Fibroblast of skin of left quadriceps (primary cell): Measurements from ENCODE around the gene RASGRP2.
"Not testable (repeated sequence)": the region's sequence is repeated elsewhere in the genome, so short reads cannot be mapped to it uniquely, and the experiment has no call there.

ENCODE experiments used
- DNase-seq, 2 experiments: peaks; one replicate each; pipeline ENCODE4 v3.0.0-alpha.2; 2013; ENCODE audit warnings: low read depth in 2 of 2

The RASGRP2 gene

DNA sequence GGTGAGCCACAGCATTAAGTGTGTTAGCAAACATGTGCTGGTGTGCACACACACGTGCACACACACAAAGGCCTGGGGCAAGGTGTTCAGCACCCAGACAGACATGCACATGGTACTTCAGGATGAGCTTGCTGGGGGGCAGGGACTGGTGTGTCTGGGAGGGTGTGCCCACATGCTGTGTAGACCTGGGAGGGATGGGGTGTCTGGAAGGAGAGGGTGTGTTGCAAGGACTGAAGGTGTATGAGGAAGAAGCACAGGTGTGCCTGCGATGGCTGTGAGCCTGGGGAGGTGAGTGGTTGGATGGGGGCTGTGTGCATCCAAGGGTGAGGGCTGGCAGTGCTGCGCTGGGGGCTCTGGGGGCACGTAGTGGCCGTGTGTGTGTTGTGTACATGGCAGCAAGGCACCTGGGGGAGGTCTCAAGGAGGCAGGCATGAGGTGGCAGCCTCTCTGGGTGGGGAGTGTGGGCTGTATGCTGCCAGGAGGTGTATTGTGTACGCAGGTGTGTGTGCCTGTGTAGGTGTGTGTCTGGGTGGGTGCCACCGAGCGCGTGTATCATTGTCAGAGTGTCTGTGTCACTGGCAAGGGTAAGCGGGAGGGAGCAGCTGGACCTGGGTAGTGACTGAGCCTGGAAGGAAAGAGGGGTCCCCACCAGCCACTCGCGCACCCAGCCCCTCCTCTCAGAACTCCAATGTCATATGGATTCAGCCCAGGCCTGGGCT, 23.1 kb downstream of the RASGRP2 start:
- no peak for DNase-seq

DNA sequence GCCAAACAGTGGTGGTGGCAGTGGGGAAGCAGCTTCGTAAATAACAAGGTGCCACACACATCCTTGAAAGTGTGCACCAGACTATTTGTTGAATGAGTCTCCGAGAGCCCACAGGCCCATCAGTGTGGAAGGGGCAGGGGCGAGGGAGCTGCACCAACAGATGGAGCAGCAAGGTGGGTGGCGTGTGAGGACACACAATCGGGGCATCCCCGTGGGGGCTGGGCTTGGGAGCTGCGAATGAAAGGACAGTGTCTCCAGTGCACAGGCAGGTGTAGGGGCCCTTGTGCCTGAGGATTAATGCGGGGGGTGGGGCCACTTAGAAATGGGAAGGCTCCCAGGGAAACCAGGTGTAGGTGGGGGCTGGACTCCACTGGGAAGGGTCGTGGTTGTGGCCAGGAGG, 23.8 kb downstream of the RASGRP2 start:
- DNase-seq: no peak

DNA sequence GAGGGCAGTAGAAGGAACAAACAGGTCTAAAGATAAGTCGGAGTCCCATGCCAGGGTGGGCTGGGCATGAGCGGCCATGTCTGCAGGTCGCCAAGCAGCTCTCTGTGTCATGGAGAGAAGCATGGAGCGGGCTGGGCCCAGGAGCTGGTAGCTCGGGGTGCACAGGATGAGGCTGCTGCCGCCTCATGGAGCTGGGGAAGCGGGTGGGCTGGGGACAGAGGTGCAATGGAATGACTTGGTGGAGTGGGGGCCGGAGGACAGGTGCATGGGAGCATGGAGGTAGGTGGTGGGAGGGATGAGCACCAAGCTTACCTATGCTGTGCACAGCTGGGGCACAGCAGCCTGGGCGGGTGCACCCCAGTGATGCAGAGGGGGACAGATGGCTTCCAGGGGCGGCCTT, 24.5 kb downstream of the RASGRP2 start:
- DNase-seq: no peak

DNA sequence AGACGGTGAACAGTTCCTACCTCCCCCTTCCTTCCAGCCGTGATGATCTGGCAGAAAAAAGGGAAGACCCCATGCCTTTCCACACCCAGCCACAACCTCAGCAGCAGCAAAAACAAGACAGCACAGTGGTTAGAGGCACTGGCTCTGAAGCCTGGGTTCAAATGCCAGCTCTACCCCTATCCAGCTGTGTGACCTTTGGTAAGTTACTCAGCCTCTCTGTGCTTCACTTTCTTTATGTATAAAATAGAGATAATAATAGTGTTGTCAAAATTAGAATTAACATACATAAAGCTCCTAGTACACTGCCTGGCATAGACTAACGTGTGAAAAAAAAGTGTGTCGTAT, 25.2 kb downstream of the RASGRP2 start:
- DNase-seq: no peak

DNA sequence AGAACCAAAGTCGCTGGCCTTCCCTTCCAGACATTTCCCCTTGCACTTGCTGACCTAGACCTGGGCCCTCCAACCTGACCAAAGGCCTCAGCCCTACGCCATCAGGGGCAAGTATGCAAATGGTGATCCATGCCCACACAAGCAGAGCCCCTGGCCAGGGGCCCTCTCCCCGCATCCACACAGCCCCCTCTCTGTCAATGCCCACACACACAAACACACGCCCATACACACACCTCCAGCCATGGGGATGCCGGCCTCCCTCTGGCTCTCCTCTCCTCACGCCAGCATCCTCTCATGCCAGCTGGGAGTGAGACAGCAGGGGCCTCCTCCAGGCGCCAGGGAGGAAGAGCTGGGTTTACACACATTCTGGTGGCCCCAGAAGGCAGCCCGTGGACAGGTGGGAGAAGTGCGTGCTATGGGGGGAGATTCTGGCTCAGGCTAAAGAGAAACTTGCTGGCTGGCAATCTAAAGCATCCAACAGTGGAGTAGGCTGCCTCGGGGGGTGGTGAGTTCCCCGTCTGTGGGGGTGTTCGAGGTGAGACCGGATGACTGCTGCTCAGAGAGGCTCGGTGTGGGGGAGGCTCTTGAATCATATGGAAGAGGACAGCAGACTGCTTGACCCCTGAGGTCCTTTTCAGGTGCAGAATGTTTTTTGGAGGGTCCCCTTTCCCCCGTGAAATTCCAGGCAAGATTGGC, 25.7 kb downstream of the RASGRP2 start:
- DNase-seq: no peak

DNA sequence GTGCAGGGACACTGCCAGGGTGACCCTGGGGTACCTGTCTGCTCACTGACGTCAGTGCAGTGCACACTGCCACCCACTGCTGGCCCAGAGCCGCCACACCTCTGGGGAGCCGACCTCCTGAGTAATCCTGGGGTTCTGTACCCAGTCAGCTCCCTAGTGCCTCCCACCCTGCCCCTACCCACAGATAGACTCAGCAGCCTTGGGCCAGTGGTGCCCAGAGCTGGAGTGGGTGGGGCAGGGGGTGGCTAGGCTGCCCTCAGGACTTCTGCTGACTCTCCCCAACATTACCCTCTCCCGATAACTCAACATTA, 26.7 kb downstream of the RASGRP2 start:
- no peak for DNase-seq

DNA sequence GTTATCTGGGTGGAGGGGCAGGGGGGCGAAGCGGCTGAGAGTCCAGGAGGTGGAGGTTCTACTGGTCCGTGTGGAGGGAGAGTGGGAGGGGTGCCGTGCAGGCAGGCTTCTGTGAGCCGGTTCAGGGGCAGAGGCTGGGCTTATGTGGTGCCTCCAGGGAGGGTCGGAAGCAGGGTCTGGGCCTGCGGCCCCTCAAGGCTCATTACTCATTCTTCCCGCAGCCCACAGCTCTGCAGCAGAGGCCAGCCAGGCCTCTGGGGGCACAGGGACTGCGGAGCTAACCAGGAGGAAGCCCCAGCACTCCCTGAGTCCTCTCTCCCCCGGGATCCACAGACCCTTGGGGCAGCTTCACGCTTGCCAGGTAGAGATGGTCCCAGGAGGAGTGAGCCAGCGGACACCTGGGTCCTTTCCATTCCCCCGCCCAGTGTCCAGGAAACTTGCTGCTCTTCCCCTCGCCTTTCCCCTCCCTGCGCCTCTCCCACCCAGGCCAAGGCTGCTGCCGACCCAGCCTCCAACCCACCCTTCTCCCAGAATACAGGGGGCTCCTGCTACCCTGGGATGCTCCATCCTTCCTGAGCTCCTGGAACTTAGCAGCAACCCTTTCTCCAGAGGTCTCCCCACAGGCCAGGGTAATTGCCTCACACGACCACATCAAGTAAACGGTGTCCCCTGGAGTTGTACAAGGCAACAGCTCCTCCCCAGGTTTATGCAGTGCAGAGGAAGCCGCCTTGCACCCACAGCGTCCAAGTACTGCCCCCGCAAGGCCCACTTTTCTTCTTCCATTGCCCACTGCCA, 27.3 kb downstream of the RASGRP2 start:
- no peak for DNase-seq

DNA sequence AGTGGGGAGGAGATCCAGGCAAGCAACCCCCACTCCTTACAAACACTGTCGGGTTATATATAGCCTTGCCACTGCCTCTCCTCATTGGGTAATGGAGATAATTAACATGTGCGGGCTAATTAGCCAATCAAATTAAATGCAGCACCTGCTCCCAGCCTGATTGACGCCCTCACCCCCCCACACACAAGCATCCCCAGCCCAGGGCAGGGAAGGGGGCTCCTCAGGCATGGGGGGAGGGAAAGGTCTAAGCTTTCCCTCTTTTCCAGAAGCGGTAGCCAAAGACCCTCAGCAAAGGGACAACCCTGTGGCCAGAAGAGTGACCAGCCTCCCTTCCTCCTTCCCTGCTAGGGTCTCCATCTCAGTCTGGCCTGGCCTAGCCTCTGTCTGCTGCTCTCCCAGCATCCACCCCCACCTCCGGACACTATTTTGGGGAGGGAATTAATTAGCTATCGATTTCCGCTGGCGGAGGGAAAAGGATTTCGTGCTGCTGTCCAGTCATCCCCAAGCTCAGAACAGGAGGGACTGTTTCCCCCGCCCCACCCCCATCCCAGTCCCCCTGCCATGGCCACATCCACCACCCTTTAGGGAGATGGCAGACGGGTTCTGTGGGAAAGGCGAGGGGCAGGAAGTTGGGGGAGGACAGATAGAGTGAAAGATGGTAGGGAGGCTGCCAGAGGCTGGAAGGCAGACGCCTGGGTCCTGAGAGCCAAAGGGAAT, 28.0 kb downstream of the RASGRP2 start:
- no peak for DNase-seq

DNA sequence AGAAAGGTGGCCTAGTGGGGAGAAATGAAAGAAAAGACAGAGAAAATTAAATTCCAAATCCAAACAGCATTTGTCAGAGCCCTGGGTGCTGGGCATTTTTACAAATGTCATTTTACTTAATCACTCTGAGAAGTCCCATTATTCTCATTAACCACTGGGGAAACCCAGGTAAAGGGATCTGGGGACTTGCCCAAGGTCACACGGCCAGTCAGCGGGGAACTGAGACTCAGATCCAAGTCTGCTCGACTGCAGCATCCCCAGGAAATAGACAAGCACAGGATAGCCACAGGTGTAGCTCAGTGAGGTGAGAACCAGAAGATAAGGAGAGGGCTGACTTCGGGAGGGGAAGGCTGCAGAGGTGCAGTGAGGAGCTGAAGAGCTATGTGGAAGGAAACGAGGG, 28.8 kb downstream of the RASGRP2 start:
- DNase-seq: no peak

DNA sequence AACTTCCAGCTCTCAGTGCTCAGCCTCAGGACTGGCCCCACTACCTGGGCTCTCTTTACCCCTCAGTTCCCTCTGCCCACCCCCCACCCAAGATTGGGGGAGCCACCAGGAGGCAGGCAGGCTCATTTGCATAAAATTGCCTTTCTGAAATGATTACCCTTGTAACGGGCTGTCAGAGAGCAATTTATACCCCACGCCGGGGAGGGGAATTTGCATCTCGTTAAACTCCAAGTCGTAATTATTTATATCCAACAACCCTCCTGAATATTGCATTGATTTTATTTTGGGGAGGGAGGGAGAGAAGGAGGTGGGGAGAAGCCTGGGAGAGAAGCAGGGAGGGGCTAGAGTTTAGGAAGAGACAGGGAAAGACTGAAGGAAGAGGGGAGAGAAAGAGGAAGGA, 29.3 kb downstream of the RASGRP2 start:
- no peak for DNase-seq

DNA sequence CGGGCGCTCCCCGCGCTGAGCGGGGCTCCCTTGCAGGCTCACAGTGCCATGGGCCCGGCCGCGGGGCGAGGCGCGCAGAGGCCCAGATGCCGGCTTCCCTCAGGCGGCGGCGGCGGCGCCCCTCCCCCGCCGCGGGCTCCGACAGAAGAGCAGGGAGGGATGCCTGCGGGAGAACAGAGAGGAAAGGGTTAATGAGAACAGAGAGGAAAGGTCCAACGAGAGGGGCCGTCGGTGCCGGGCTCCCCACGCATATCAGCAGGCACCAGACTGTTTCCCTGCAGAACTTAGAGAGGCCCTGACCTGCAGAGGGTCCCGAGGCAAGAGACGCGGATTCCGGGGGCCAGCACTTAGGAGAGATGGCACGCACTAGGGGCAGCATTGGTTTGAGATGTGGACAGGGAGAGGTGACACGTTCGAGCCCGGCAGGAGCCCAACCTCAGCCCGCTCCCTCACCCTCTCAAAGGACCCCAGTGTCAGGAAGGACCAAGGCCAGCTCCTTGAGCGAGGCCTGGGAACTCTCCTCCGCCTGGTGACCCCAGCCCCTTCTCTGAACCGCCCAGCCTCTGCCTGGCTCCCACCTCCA, 30.1 kb downstream of the RASGRP2 start:
- no peak for DNase-seq

DNA sequence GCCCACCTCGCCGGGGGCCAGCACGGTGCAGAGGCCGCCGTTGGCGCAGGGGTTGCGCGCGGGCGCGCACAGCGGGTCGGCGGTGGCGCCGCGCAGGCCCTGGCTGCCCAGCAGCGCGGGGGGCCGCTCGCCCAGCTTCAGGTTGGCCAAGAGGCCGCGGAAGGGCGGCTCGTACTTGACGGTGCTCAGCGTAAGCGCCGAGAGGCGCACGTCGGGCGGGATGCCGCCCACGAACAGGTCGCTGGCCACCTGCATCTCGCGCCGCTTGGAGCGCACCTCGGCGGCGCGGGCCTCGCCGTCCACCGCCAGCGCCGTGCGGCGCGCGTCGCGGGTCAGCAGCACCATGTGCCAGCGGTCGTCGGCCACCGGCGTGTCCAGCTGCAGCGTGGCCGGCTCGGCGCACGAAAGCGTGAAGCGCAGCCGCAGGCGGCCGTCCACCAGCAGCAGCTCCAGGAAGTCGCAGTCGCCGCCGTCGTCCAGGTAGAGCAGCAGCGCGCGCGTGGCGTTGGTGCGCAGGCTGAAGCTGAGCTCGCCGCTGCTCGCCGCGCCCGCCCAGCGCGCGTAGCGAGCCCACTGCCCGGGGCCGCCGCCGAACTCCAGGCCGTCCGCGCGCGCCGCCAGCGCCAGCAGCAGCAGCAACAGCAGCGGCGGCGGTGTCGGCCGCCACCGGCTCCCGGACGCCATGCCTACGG, 30.8 kb downstream of the RASGRP2 start:
- no peak for DNase-seq

DNA sequence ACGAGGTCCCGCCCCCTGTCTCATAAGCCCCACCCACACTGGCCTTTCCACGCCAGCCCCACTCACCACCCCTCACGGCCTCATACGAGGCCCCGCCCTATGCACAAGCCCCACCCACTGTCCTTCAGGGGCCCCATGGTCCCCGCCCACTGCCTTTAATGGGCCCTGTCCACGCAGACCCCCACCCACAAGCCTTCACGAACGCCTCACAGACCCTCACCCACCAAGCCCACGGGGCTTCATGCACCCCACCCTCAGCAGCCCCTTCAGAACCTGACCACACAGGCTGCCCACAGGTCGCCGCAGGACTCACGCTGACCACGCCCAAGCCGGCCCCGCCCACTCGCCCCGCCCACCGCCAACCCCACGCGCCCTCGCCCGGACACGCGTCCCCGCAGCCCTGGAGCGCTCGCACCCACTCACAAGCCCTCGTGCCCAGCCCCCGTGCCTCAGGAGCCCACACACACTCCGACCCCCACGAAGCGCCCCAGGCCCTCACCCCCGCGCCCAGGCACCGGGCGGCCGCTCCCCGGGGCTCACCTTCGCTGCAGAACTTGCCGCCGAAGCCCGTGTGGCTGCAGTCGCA, 31.4 kb downstream of the RASGRP2 start:
- DNase-seq: no peak

DNA sequence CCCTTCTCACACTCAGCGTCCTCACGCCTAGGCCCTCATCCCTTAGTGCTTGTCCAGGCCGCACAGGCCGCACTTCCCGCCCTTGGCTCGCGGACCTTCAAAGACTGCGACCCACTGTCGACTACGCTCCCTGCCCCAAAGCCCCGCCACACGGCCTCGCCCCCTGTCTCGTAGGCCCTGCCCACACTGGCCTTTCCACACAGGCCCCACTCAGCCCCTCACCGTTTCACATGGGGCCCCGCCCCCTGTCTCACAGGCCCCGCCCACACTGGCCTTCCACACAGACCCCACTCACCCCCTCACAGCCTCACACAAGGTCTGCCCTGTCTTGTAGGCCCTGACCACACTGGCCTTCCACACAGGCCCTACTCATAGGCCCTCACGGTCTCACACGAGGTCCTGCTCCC, 32.0 kb downstream of the RASGRP2 start:
- no peak for DNase-seq

DNA sequence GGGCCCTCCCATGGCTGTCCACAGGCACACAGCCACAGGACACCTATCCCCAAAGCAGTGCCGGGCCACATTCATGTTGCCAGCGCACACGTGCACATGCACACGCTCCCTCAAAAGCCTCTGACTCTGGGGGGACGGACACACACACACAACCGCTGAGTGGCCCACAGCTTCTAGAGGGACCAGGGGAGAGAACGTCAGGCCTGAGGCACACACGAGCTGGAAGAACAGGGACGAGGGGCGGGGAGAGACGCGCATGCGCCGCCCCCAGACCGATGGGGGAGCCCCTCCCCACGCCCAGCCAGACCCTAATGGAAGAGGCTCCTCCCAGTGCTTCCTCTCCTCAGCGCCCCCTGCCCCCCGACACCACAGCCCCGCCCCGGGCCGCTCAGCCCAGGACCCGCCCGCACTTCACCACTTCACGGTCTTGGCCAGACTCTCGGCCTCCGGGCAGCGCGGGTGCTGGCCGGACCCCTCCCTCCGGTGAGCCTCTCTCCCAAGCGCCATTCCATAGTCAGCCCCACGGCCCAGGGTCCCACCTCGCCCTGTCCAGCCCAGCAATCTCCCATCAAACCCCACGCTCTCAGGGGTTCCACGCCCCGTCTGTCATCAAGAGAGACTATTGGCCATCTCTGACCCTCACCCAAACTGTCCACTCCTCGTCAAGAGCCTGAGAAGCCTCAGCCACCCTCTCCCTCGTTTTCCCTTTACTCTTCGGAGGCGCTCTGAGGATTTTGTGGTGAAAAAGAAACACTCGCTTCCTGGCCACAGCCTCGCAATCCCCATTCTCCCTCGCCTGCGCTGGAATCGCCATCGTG, 32.6 kb downstream of the RASGRP2 start:
- DNase-seq: no peak

DNA sequence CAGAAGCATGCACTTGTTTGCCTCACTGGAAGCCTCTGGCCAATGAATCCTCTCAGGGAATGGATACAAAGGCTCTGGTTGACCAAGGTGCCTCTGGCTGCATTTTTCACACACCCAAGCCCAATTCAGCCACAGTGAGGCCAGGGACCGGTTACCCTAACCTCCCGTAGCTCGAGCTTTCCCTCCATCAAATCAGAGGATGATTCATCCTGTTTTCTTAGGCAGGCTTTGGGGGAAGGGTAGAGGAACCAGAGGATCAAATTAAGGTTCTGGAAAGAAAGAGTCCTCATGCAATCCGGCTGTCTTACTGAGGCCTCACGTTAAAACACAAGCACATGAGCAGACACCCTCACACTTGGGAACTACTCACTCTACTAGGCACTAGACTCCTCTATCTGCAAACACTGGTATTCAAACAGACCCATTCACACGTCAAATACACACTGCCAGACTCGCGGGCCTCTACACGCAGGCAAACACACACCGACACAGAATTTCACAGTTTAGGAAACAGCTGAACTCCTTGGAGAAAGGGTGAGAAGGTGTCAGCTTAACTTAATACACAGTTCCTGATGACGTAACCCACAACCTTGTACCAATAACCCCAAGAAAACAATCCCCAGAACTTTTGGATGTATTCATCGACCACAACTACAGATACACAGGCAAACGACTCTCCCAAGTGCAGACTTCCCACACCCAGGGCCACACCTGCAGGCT, 33.4 kb downstream of the RASGRP2 start:
- peak in 1 of 2 experiments; percentile 24 for DNase-seq

DNA sequence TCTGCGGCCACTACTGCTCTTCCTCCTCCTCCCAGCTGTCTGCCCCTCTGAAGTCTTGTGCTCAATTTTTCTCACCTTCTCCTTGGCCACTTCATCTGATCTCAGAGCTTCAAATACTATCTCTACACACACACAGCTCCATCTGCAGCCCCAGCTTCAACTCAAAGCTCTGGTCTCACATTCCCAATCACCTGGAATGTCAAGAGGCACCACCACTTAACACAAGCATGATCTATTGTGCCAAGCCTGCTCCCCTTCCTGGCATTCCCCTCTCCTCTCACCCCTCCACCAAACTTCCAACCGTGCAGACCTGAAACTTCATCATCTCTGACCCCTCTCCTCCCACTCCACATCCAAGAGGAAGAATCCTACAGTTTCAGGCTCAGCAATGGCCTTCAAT, 38.4 kb downstream of the RASGRP2 start:
- no peak for DNase-seq

DNA sequence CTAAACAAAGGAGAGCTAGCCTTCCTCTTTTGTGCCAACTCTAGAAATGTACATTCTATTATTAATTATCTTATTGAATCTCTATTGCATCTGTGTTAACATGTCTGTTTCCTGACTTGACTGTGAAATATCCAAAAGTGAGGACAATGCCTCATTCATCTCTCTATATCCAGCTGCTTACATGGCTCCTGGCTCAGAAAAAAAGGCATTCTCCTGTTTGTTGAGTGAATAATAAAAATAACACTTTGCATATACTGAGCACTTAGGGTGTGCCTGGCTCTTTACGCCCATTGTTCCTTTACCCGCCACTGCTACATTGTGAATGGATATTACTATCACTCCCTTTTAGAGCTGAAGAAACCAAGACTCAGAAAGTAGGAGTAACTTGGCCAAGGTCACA, 40.9 kb downstream of the RASGRP2 start:
- no peak for DNase-seq

DNA sequence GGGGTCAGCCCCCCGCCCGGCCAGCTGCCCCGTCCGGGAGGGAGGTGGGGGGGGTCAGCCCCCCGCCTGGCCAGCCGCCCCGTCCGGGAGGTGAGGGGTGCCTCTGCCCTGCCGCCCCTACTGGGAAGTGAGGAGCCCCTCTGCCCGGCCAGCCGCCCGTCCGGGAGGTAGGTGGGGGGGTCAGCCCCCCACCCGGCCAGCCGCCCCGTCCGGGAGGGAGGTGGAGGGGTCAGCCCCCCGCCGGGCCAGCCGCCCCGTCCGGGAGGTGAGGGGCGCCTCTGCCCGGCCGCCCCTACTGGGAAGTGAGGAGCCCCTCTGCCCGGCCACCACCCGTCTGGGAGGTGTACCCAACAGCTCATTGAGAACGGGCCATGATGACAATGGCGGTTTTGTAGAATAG, 42.0 kb downstream of the RASGRP2 start:
- DNase-seq: not testable (repeated sequence)

DNA sequence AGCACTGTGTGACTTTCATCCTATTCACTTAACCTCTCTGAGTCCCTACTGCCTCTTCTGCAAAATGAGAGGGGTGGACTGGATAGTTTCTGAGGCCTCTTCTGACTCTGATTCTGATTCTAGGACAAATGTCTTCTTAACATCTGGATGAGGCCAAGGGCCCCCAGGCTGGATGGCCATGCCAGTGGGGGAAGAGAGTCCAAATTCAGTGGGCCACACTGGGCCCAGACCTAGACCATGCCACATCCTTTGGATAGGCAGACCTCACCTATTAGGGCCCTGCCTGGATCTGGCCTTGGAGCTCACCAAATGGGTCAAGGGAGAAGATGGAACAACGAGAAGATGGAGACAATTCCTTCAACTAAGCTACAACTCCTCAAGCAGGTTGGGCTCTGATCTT, 45.5 kb downstream of the RASGRP2 start:
- DNase-seq: no peak
